ENCODE data around the gene LAMA2.

DNA sequence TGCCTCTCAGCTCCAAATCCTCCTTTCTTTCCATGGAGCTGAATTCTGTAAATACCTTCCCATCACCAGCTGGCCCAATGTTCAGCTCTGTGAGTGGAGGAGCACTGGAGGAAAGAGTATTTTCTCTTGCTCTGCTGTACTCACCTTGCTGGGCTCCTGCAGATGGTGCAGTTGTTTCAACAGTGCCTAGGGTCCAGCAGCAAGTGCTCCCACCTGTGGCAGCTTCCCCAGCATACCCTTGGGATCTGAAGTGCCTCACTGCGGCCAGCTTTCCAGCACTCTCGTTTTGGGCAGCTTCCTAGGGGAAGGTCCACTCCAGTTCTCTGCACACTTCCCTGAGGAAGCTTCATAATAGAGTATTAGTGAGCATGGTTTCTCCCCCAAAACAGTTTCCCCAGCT lies 656.1 kb downstream of the LAMA2 start:
- TF ChIP-seq, protein P1, sequence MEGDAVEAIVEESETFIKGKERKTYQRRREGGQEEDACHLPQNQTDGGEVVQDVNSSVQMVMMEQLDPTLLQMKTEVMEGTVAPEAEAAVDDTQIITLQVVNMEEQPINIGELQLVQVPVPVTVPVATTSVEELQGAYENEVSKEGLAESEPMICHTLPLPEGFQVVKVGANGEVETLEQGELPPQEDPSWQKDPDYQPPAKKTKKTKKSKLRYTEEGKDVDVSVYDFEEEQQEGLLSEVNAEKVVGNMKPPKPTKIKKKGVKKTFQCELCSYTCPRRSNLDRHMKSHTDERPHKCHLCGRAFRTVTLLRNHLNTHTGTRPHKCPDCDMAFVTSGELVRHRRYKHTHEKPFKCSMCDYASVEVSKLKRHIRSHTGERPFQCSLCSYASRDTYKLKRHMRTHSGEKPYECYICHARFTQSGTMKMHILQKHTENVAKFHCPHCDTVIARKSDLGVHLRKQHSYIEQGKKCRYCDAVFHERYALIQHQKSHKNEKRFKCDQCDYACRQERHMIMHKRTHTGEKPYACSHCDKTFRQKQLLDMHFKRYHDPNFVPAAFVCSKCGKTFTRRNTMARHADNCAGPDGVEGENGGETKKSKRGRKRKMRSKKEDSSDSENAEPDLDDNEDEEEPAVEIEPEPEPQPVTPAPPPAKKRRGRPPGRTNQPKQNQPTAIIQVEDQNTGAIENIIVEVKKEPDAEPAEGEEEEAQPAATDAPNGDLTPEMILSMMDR (IDR thresholded peaks at IDR 0.05; ENCODE audit: poor library complexity, severe bottlenecking) = no peak
- TF ChIP-seq EP300 (conservative IDR thresholded peaks at IDR 0.05; ENCODE audit: poor library complexity, severe bottlenecking) = no peak
- TF ChIP-seq TAF1 (IDR thresholded peaks at IDR 0.05; ENCODE audit: low read depth) = no peak
- TF ChIP-seq POLR2AphosphoS5 (IDR thresholded peaks at IDR 0.05) = no peak
- no peak for TF ChIP-seq SMC3 (conservative IDR thresholded peaks at IDR 0.05; ENCODE audit: poor library complexity)
- no peak for TF ChIP-seq EZH2 (IDR thresholded peaks at IDR 0.05; ENCODE audit: borderline replicate concordance, insufficient read depth, low read length, poor library complexity, severe bottlenecking)
